ENCODE results near the gene NTS.

DNA sequence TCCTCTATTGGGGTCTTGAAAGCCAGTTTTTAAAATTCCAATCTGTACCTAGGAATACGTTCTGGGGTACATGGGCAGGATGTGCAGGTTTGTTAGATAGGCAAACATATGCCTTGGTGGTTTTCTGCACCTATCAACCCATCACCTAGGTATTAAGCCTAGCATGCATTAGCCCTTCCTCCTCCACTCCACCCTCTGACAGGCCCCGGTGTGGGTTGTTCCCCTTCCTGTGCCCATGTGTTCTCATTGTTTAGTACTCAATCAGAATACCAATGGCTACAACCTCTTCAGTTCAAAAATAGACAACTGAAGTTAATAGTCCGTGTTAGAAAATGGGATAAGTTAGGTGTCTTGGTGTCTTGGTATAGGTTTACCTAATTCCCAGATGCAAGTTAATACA lies 3.4 kb downstream of the NTS start:
- TF ChIP-seq POLR2A (IDR thresholded peaks at IDR 0.05) (no peak), EP300 (IDR thresholded peaks at IDR 0.05) (no peak)
- TF ChIP-seq, protein P1, sequence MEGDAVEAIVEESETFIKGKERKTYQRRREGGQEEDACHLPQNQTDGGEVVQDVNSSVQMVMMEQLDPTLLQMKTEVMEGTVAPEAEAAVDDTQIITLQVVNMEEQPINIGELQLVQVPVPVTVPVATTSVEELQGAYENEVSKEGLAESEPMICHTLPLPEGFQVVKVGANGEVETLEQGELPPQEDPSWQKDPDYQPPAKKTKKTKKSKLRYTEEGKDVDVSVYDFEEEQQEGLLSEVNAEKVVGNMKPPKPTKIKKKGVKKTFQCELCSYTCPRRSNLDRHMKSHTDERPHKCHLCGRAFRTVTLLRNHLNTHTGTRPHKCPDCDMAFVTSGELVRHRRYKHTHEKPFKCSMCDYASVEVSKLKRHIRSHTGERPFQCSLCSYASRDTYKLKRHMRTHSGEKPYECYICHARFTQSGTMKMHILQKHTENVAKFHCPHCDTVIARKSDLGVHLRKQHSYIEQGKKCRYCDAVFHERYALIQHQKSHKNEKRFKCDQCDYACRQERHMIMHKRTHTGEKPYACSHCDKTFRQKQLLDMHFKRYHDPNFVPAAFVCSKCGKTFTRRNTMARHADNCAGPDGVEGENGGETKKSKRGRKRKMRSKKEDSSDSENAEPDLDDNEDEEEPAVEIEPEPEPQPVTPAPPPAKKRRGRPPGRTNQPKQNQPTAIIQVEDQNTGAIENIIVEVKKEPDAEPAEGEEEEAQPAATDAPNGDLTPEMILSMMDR (IDR thresholded peaks at IDR 0.05): no peak

Measured in ovary (tissue), 3 donors.